Measurements from ENCODE around the gene NIPSNAP3A.
A peak's percentile ranks its signal among the peaks of the same experiment; 100 is the strongest.

Gene NIPSNAP3A

GRCh38 chr9:104805441-104805840, 58.0 kb downstream of the NIPSNAP3A start:
- no peak overlapping the region for H3K4me3 ChIP-seq (ENCODE audit: low read length)
- TF ChIP-seq, protein P1, sequence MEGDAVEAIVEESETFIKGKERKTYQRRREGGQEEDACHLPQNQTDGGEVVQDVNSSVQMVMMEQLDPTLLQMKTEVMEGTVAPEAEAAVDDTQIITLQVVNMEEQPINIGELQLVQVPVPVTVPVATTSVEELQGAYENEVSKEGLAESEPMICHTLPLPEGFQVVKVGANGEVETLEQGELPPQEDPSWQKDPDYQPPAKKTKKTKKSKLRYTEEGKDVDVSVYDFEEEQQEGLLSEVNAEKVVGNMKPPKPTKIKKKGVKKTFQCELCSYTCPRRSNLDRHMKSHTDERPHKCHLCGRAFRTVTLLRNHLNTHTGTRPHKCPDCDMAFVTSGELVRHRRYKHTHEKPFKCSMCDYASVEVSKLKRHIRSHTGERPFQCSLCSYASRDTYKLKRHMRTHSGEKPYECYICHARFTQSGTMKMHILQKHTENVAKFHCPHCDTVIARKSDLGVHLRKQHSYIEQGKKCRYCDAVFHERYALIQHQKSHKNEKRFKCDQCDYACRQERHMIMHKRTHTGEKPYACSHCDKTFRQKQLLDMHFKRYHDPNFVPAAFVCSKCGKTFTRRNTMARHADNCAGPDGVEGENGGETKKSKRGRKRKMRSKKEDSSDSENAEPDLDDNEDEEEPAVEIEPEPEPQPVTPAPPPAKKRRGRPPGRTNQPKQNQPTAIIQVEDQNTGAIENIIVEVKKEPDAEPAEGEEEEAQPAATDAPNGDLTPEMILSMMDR (conservative IDR thresholded peaks at IDR 0.05; ENCODE audit: low read length), result no peak
- DNase-seq (ENCODE audit: low read depth), result no peak

- DNase-seq (ENCODE audit: low read depth), result peak; percentile 54
- H3K4me3 ChIP-seq (ENCODE audit: low read length), result no peak overlapping the region
- TF ChIP-seq, protein P1 (conservative IDR thresholded peaks at IDR 0.05; ENCODE audit: low read length), result peak; percentile 52
These were observed 60.6 kb downstream of the NIPSNAP3A start for GRCh38 chr9:104808035-104808614.

All from AG10803 (cell line).